CD4-positive, alpha-beta T cell treated with Interleukin-4 for 1 hour (primary cell): ENCODE measurements around the gene SNAI1.

ENCODE experiments used
- DNase-seq, 2 donors: peaks; one replicate each; pipeline ENCODE4 v3.0.0-alpha.2; 2020 to 2022

Gene SNAI1

GRCh38 chr20:50013976-50014375 lies 31.2 kb downstream of the SNAI1 start:
- DNase-seq: no peak

DNA sequence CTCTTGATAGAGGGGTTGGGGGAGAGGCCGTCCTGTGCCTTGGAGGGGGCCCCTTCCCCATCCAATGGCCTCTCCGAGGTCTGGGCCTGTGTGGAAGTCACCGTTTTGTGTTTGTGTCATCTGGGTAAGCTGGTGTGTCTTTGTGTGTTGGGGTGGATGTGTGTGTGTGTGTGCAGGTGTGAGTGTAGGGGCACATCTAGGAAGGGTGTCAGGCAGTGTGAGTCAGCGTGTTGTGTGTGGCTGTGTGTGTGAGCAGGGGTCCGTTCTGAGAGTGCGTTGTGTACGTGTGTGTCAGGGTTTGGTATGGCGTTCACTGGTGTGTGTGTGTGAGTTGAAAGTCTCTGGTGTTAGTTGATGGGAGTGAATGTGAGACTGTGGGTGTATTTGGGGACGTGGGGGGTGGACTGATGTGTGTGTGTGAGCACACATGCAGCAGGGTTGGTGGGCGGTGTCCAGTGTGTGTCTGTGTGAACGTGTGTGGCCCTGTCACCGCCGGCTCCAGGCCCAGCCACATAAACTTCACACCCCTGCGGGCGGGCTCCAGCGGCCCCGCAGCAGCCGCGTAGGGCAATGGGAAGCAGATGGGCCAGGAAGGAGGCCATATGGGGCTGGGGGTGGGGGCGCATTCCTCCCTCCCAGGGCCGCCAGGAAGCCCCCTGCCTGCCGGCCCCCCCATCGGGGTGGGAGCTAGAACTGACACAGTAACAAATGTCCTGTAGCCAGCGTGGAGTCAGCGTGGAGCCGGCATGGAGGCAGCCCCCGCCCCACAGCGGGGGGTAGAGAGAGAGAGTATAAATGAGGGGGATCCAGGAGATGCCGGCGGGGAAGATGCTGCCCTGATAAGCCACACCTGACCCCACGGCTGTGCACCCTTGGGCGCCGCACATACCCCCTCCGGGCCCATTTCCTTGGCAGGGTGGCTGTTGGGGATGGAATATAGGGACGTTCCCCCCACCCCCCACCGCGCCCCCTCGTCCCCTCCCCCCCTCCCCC lies 32.1 kb downstream of the SNAI1 start:
- no peak for DNase-seq

DNA sequence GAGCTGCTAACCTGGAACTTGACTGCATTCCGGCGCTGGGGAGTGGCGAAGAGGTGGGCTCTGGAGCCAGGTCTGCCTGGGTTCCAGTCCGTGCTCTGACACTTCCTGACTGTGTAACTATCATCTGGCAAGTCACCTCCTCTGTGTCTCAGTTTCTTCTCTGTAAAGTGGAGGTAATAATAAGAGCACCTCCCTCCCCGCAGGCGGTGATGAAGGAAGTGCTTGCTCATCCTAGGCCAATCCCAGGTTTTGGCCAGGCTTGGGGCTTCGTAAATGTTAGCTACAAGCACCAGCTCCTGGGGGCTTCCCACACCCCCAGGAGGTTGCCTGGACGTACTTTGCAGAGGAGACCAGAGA lies 32.8 kb downstream of the SNAI1 start:
- no peak for DNase-seq

DNA sequence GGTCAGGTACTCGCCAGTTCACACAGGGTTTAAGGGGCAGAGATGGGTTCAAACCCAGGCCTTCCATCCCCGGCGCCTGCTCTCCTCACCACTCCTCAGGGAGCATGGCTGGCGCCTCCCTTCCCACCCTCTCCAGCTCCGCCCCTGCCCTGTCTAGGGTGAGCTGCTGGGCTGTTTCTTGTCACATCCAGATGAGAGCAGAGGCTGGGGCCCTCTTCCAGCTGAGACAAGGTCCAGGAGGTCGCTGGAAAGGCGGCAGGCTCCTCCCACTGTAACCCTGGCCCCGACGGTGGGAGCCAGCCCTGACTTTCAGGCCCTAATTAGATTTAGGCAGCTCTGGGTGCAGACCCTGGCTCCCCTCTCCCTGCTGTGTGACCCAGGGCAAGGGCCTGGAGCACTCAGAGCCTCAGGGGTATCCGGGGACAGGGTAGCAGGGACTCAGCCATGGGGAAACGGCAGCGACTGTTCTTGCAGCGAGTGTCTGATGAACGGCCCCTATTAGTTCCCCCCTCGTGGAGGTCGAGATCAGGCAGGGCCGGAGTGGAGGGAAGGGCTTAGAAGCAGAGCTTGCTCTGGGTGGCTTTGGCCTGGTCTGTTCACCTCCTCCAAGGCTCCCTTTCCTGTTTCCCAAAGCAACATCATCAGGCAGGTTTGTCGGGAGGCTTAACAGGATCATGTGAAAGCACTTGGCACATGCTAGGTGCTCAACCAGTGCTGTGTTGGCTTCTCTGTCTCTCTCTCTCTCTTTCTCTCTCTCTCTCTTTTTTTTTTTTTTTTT lies 33.4 kb downstream of the SNAI1 start:
- no peak for DNase-seq

- DNase-seq: no peak
These were observed 34.4 kb downstream of the SNAI1 start for GRCh38 chr20:50017160-50017559.

DNA sequence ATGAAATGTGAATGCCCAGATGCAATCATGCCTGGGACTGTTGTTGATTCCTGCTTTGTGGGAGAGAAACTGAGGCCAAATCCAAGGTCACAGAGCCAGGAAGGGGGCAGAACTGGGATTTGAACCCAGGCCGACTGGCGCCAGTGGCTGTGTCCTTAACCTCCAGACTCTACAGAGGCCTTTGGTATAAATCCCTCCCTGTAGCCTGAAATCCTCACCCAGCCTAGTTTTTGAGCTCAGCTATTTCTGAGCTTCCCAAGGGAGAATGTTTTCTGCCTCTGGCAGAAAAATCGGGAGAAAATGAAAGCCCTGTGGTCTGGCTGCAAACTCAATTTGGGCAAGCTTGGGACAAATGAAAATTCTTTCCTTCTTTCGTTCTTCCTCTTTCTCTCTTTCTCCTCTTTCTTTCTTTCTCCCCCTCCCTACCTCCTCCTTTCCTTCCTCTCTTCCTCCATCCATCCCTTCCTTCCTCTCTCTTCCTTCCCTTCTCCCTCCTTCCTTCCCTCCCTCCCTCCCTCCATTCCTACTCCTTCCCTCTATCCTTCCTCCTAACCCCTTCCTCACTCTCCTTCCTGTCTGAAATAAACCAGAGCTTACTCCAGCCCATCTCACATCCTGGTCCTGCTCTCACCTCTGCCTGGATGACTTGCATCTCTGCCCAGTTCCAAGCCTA lies 34.9 kb downstream of the SNAI1 start:
- no peak for DNase-seq

DNA sequence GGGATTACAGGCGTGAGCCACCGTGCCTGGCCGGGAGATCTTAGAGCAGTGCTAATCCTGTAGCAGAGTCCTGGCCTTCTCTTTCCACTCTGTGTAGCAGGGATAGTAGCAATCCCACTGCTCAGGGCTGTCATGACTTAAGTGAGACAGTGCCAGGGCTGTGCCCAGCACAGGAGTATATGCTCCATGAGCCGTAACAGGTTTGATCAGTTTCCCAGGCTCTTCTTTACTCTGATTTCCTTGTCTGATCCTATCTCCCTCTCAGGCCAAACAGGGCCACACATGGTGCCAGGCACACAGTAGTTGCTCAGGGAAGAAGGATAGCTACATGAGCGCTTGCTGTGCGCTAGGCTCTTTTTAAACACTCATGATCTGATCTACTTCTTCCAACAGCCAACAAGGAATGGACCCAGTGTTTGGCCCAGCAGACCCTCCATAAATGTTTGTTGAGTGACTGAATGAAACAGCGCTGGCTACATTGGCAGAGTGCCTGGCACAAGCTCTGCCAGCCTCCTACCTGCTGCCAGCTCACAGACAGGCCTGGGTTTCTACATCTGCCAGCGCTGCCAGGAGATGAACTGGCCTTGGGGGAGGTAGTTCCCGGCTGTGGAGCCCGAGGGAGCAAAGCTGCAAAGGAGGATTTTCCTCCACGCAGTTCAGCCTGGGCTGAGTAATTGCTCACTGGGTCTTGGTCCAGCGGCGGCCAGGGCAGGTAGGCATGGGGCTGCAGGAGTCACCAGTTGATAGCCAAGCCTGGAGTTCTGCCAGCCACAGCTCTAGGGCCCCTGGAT lies 36.9 kb downstream of the SNAI1 start:
- DNase-seq: no peak

DNA sequence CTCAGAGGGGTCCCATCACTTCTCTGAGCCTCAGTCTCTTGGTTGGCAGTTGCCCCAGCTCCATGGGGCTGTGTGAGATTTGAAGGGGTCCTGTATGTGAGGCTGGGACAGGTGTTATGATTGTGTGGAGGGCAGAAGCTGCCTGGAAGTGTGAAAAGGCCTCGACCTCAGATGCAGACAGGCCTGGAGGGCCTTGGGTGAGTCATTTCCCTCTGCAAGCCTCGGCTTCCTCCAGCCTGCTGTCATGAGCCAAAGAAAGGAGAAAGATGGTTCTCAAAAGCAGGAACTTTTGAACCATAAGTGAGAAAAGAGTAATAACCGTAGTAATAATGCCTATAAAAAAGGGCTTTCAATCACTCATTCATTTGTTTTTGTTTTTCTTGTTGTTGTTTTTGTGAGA lies 37.5 kb downstream of the SNAI1 start:
- peak in 1 of 2 donors; percentile 45 for DNase-seq

- no peak for DNase-seq
These were observed 39.9 kb downstream of the SNAI1 start for GRCh38 chr20:50022676-50023075.

DNA sequence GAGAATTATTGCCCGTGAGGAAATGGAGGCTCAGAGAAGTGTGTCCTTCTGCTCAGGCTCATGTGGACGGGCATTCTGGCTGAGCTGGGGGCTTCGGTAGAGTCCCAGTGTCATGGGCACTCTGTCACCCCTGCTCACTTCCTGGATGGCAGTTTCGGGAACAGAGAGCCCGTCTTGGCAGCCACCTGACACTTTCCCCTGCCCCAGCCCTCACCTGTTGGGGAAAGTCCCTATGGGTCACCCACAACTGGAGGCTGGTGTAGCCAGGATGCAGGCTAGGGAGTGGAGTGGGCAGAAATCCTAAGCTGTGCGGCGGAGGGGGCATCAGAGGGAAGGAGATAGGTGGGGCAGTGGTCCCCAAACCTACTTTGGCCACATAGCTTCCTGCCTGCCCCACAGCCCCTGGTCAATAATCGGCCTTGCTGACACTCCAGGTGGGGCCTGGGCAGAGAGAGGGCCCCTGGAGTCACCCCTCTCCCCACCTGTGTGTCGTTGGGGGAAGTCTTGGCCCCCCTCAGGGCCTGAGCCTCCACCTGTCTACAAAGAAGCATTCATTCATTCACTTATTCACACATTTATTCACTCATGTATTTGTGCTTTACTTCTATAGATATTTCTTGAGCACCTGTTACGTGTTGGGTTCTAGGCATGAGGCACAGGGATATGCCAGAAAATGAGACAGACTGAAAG lies 40.5 kb downstream of the SNAI1 start:
- DNase-seq: no peak

DNA sequence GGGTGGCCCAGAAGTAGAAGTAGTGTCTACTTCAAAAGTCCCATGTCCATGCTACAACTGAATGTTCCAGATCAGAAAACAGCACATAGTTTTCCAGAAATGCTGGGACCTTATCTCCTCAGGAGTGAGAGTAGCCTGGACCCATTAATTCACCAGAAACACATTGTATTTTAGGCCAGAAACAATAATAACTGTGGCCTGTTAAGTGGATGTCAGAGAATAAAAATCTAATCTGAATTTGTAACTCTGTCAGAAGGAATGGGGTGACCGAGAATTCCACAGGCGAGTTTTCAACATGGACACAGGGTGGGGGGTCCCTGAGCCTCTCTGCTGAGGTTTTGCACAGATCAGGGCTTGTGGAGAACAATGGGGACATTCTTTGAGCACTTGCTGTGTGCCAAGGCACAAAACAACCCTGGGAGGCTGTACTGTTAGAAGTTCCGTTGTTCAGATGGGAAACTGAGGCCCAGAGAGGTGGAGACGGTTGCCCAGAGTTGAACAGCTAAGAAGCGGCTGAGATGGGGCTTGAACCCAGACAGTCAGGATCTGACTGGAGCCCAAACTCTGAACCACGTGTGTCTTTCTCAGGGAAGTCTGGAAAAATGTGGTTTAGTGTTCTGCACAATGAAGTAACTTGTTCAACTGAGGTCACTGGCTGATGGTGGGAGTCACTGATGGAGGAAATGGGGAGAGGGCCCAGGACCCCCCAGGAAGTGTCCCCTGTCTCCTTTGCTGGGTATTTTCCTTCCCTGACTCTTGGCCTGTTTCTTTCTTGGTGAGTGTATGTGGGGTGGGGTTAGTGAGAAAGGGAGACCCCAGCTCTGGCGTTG lies 44.2 kb downstream of the SNAI1 start:
- no peak for DNase-seq

DNA sequence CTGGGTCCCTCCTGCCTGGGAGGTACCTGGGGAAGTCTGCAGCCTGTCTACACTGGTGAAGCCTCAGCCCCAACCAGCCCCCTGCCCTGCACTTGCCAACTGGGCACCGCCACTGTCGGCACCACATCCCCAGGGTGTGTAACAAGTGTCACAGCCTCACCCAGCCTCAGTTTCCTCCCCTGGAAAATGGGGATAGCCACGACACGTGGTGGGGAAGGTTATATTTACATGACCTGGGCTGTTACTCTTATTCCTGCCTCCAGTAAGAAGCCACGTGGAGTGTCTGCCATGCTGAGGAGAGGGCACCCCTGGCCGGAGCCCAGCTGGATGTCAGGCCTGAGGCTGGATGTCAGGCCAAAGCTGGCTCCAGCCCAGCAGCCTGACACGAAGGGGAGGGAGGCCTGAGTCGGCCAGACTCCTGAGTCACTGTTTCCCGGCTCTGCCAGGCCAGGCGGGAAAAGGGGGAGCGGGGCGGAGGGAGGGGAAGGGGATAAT lies 44.9 kb downstream of the SNAI1 start:
- DNase-seq: no peak

DNA sequence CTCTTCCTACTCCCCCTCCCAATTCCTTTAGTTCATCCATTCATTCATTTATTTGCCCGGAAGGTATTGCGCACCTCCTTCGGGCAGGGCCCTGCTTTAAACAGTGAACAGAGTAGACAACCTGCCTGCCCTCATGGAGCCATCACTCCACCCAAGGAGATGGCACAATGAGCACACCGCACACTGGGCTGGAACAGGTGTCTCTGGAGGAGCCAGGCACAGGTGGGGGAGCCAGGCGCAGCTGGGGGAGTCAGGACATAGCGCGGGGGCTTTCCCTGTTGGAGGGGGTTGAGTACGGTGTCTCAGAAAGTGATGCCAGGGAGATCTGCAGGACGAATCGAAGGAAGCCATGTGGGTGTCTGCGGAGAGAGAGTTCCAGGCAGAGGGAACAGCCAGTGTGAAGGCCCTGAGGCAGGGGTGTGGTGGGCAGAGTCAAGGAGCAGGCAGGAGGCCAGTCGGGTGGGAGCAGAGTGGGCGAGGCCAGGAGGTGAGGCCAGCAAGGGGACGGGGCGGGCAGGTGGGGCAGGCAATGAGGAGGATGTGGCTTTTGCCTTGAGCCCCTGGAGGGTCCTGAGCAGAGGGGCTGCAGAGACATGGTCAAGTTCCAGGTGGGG lies 46.4 kb downstream of the SNAI1 start:
- no peak for DNase-seq

DNA sequence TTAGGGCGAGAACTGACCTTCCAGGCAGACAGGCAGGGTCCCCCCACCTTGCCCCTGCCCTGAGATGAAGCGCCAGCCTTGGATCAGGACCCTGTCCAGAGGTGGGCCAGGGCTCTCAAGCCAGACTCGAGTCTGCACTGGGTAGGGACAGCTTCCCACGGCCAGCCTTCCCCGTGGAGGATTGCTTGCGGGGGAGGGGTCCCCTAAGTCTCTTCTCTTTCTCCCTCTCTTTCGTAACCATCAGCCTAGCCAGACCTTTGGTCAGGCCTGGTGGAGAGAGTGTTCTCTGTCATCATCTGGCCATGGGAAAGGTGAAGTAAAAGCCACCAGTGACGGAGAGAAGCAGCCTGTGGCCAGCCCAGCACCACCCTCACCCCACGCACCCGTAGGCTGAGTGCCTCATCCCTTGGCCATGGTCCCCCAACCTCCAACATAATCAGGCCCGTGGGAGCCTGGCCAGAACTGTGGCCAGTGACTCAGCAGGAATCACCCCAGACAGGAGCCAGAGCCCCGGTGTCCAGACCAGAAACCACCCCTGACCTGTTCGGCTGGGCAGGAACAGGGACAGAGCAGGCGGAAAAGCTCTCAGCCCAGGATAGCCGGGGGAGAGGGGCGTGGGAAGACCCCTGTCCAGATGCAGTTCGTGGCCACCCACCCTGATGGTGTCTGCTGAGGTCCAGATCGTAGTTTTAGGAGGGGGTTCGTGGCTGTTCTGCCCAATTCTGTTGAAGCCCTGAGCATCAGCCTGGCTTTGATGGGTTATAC lies 47.1 kb downstream of the SNAI1 start:
- peak in 1 of 2 donors; percentile 43 for DNase-seq

DNA sequence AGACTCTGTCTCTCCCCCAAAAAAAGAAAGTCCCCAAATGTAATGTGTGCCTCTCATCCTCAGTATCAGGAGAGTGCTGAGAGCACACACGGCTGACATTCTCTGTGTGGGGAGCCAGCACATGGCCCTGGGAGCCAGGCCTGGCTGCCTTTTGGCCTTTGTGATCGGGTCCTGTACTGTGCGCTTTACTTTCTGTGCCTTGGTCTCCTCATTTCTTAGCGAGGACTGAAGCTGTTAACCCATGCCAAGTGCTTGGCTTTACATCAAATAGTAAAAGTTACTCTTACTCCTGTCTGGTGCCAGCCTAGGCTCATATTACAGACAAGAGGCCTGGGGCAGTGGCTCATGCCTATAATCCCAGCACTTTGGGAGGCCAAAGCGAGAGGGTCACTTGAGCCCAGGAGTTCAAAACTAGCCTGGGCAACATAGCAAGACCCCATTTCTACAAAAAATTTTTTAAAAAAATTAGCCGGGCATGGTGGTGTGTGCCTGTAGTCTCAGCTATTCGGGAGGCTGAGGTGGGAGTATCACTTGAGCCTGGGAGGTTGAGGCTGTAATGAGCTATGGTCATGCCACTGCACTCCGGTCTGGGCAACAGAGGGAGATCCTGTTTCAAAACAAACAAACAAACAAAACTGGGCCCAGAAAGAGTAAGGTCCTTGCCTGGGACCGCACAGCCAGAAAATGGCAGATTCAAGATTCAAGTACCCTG lies 50.3 kb downstream of the SNAI1 start:
- no peak for DNase-seq

DNA sequence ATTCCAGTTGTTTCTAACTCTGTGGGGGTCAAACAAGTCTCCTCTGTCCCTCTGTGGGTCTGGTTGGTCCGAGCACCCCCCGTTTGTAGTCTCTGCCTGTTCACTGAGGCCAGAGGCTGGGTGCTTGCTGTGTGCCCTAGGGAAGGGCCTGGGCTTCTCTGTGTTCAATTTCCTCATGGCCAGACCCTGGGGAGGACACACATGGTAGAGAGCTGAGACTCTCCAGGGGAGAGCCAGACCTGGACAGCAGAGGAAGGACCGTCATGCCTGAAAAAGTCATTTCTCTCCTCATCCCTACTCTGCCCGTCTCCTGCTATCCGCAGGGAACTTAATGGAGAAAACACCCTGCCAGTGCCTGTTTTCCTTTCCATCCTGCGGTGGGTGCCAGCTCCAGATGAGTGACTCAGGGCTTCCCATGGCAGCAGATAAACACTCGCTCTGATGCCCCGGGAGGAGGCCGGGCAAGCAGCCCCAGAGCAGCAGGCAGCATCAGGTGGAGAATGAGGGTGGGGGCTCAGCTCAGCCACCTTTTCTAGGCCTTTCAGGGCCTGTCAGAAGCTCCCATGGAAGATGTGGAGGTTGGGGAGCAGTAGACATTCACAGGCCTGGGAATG lies 51.9 kb downstream of the SNAI1 start:
- no peak for DNase-seq

GRCh38 chr20:50036703-50037102 lies 53.9 kb downstream of the SNAI1 start:
- no peak for DNase-seq

- DNase-seq: no peak
These were observed 54.3 kb downstream of the SNAI1 start for GRCh38 chr20:50037123-50037522.
